Caco-2 (cell line): ENCODE results near the gene LATS2. TPM values are rescaled to one million over a fixed set of nuclear protein-coding genes. Genes with fewer than 3 reads are reported as not detected.
A peak's percentile ranks its signal among the peaks of the same experiment; 100 is the strongest.
"Not testable (repeated sequence)": the region's sequence is repeated elsewhere in the genome, so short reads cannot be mapped to it uniquely, and the experiment has no call there.

Source experiments
- BruUV-seq: library from RNA; stranded (reverse); fragments of 400-500 nt; replicated peaks from 2 replicates; lab custom pipeline; 2021; lab: Mats Ljungman, UMichigan
- CTCF ChIA-PET: fragments of 300-600 bp; sonication (Branson Sonifier 250); formaldehyde crosslinking; loops from one replicate; lab custom pipeline; 2022; ENCODE audit warnings: antibody characterized with exemption; lab: Charles Lee
- POLR2A ChIA-PET: fragments of 300-600 bp; sonication (Branson Sonifier 250); formaldehyde crosslinking; loops from one replicate; lab custom pipeline; 2022; ENCODE audit warnings: antibody characterized with exemption; lab: Charles Lee
- DNase-seq, 2 experiments: peaks; one replicate each; pipeline versions ENCODE4 v3.0.0 to v3.0.0-alpha.2; 2020 to 2022
- H3K27me3 ChIP-seq: replicated peaks from 2 replicates; pipeline ENCODE4 v1.6.0; 2011; ENCODE audit warnings: low read length; ENCODE audit not compliant: control insufficient read depth, insufficient read depth
- H3K36me3 ChIP-seq: 2 replicates; pipeline ENCODE4 v1.5.1; 2011; ENCODE audit warnings: low read length; ENCODE audit not compliant: control insufficient read depth, insufficient read depth
- H3K4me1 ChIP-seq: fragments of 250-450 bp; sonication (Bioruptor Pico); 2 replicates; pipeline ENCODE4 v1.5.1; 2020; ENCODE audit warnings: mild to moderate bottlenecking
- H3K4me3 ChIP-seq: 2 replicates; pipeline ENCODE4 v1.5.1; 2011; ENCODE audit warnings: low read depth, mild to moderate bottlenecking, control low read depth, low read length
- H3K9me3 ChIP-seq: fragments of 250-450 bp; sonication (Bioruptor Pico); 2 replicates; pipeline ENCODE4 v1.5.1; 2020; ENCODE audit warnings: mild to moderate bottlenecking, moderate library complexity
- H3K27ac Mint-ChIP-seq: one replicate; pipeline ENCODE4 v1.8.0; 2022; ENCODE audit warnings: mixed read lengths; ENCODE audit not compliant: unreplicated experiment
- H3K27me3 Mint-ChIP-seq: one replicate; pipeline ENCODE4 v1.8.0; 2022; ENCODE audit warnings: mixed read lengths; ENCODE audit not compliant: insufficient read depth, unreplicated experiment
- H3K36me3 Mint-ChIP-seq: one replicate; pipeline ENCODE4 v1.8.0; 2022; ENCODE audit warnings: mild to moderate bottlenecking, mixed read lengths; ENCODE audit not compliant: insufficient read depth, unreplicated experiment
- H3K4me1 Mint-ChIP-seq: one replicate; pipeline ENCODE4 v1.8.0; 2022; ENCODE audit warnings: low read depth, mixed read lengths; ENCODE audit not compliant: unreplicated experiment
- H3K4me3 Mint-ChIP-seq: one replicate; pipeline ENCODE4 v1.8.0; 2022; ENCODE audit warnings: mild to moderate bottlenecking, moderate library complexity, mixed read lengths; ENCODE audit not compliant: unreplicated experiment
- H3K9me3 Mint-ChIP-seq: one replicate; pipeline ENCODE4 v1.8.0; 2022; ENCODE audit warnings: mixed read lengths; ENCODE audit not compliant: unreplicated experiment
- intact Hi-C: fragments of 100-400 bp; cut with micrococcal nuclease; formaldehyde crosslinking; loops from one replicate; pipeline ENCODE4 v1.10.0; 2022; ENCODE audit not compliant: unreplicated experiment
- total RNA-seq: library from RNA; stranded (reverse); gene quantifications from 2 replicates; pipeline ENCODE4 v1.2.3, GENCODE V29; 2022
- TF ChIP-seq, protein P1 (sequence below), 2 experiments: fragments of 200-600 bp in 1 of 2; IDR thresholded peaks; 1 replicate in 1 of 2; 2 replicates in 1 of 2; pipeline versions ENCODE4 v1.5.1 to v1.8.0; 2011 to 2022; ENCODE audit warnings: antibody characterized with exemption in 1 of 2, control low read depth in 1 of 2, inconsistent platforms in 1 of 2, low read depth in 1 of 2, low read length in 1 of 2, mild to moderate bottlenecking in 1 of 2, moderate library complexity in 1 of 2; ENCODE audit not compliant: insufficient read depth in 1 of 2, severe bottlenecking in 1 of 2, unreplicated experiment in 1 of 2

LATS2 gene
- total RNA-seq, 1 experiment from 2014 or later = 45.6 TPM

DNA sequence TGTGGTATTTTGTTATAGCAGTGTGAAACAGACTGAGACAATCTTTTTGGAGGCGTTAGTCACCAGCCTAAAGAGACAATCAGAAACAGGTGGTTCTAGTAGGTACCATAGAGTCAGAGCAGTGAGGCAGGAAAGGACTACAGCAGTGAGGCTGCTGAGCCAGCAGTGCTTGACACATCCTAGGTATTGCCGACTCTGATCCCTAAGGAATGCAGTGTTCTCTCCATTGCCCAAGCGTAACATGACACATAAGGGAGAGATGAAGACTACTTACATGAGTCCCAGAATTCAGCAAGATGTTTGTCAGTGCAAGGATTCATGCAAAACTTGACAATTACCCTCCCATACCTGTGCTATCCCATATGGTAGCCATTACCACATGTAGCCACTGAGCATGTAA lies 96.5 kb downstream of the LATS2 start:
- Mint-ChIP-seq H3K4me3 (no peak overlapping the region), H3K27me3 (no peaks in the 10 kb centered on the region), H3K9me3 (peaks cover 8% of the 10 kb centered on the region), H3K27ac (no peak overlapping the region), H3K4me1 (peaks cover 23% of the 10 kb centered on the region), H3K36me3 (peaks cover 26% of the 10 kb centered on the region)
- Histone ChIP-seq H3K4me3 (no peak overlapping the region), H3K36me3 (no peaks in the 10 kb centered on the region), H3K9me3 (no peaks in the 10 kb centered on the region), H3K27me3 (no peaks in the 10 kb centered on the region), H3K4me1 (peaks cover 22% of the 10 kb centered on the region)
- POLR2A ChIA-PET = no interaction called here
- no peak for DNase-seq
- intact Hi-C loops = no loop called here
- CTCF ChIA-PET = no interaction called here
- TF ChIP-seq, protein P1, sequence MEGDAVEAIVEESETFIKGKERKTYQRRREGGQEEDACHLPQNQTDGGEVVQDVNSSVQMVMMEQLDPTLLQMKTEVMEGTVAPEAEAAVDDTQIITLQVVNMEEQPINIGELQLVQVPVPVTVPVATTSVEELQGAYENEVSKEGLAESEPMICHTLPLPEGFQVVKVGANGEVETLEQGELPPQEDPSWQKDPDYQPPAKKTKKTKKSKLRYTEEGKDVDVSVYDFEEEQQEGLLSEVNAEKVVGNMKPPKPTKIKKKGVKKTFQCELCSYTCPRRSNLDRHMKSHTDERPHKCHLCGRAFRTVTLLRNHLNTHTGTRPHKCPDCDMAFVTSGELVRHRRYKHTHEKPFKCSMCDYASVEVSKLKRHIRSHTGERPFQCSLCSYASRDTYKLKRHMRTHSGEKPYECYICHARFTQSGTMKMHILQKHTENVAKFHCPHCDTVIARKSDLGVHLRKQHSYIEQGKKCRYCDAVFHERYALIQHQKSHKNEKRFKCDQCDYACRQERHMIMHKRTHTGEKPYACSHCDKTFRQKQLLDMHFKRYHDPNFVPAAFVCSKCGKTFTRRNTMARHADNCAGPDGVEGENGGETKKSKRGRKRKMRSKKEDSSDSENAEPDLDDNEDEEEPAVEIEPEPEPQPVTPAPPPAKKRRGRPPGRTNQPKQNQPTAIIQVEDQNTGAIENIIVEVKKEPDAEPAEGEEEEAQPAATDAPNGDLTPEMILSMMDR (IDR thresholded peaks at IDR 0.05; ENCODE audit: insufficient read depth in 1 of 2, low read depth in 1 of 2, low read length in 1 of 2, severe bottlenecking in 1 of 2, unreplicated experiment in 1 of 2) = no peak
- no TSS peak for BruUV-seq

GRCh38 chr13:20961663-20962062 lies 99.7 kb downstream of the LATS2 start:
- H3K27me3 Mint-ChIP-seq, H3K4me3 ChIP-seq, H3K9me3 ChIP-seq, intact Hi-C loops, CTCF ChIA-PET, POLR2A ChIA-PET, H3K4me3 Mint-ChIP-seq, H3K36me3 Mint-ChIP-seq, H3K4me1 ChIP-seq, H3K36me3 ChIP-seq, BruUV-seq, H3K9me3 Mint-ChIP-seq, H3K27ac Mint-ChIP-seq, DNase-seq, H3K4me1 Mint-ChIP-seq, H3K27me3 ChIP-seq: not testable (repeated sequence)

- Histone ChIP-seq H3K4me1 (no peaks in the 10 kb centered on the region), H3K9me3 (no peaks in the 10 kb centered on the region), H3K4me3 (0 out of 2 replicates have a peak overlapping the region, but pooled peaks have one; percentile 16), H3K27me3 (no peaks in the 10 kb centered on the region), H3K36me3 (no peaks in the 10 kb centered on the region)
- Mint-ChIP-seq H3K4me3 (peak overlapping the region; percentile 65), H3K36me3 (no peaks in the 10 kb centered on the region), H3K4me1 (peaks cover 1% of the 10 kb centered on the region), H3K27ac (no peak overlapping the region), H3K27me3 (no peaks in the 10 kb centered on the region), H3K9me3 (peaks cover 1% of the 10 kb centered on the region)
- intact Hi-C loops = no loop called here
- TF ChIP-seq, protein P1 (IDR thresholded peaks at IDR 0.05; ENCODE audit: insufficient read depth in 1 of 2, low read depth in 1 of 2, low read length in 1 of 2, severe bottlenecking in 1 of 2, unreplicated experiment in 1 of 2) = no peak
- POLR2A ChIA-PET = no interaction called here
- CTCF ChIA-PET = no interaction called here
- peak in 1 of 2 experiments; percentile 17 for DNase-seq
- no TSS peak for BruUV-seq
Measured at GRCh38 chr13:20960663-20961309, 100.6 kb downstream of the LATS2 start.

GRCh38 chr13:20957049-20957620 lies 104.3 kb downstream of the LATS2 start:
- CTCF ChIA-PET, DNase-seq, intact Hi-C loops, H3K27me3 ChIP-seq, H3K27ac Mint-ChIP-seq, H3K4me3 Mint-ChIP-seq, H3K9me3 ChIP-seq, H3K4me3 ChIP-seq, H3K9me3 Mint-ChIP-seq, H3K27me3 Mint-ChIP-seq, BruUV-seq, POLR2A ChIA-PET, H3K36me3 Mint-ChIP-seq, H3K36me3 ChIP-seq: not testable (repeated sequence)
- peaks cover 22% of the 10 kb centered on the region for H3K4me1 ChIP-seq
- peaks cover 31% of the 10 kb centered on the region for H3K4me1 Mint-ChIP-seq
